HG03460 (cell line): Measurements from ENCODE around the gene RTP3.
"Not testable (repeated sequence)": the region's sequence is repeated elsewhere in the genome, so short reads cannot be mapped to it uniquely, and the experiment has no call there.

Experiments
- ATAC-seq: cut with Tn5 transposase; IDR thresholded peaks from one replicate; pipeline ENCODE4 v1.9.1; 2021; ENCODE audit not compliant: unreplicated experiment

The RTP3 gene

GRCh38 chr3:46490338-46491084 lies 7.3 kb upstream of the RTP3 start:
- no peak for ATAC-seq

GRCh38 chr3:46491089-46492070 lies 6.4 kb upstream of the RTP3 start:
- ATAC-seq = no peak

- ATAC-seq = no peak
Observed at GRCh38 chr3:46492890-46493547, 4.8 kb upstream of the RTP3 start.

GRCh38 chr3:46494491-46494890 lies 3.3 kb upstream of the RTP3 start:
- ATAC-seq = not testable (repeated sequence)

- ATAC-seq = no peak
Observed at GRCh38 chr3:46495901-46496456, 1.8 kb upstream of the RTP3 start.

GRCh38 chr3:46496746-46497555 lies 825 bp upstream of the RTP3 start:
- no peak for ATAC-seq

- no peak for ATAC-seq
Observed at GRCh38 chr3:46498916-46499519, 1.2 kb downstream of the RTP3 start.

- ATAC-seq = no peak
Observed at GRCh38 chr3:46500656-46501635, 3.2 kb downstream of the RTP3 start.

- no peak for ATAC-seq
Observed at GRCh38 chr3:46501702-46502101, 3.9 kb downstream of the RTP3 start.

GRCh38 chr3:46503200-46503874 lies 5.6 kb downstream of the RTP3 start:
- no peak for ATAC-seq

- no peak for ATAC-seq
Observed at GRCh38 chr3:46504789-46505188, 7.0 kb downstream of the RTP3 start.

- no peak for ATAC-seq
Observed at GRCh38 chr3:46505953-46506352, 8.2 kb downstream of the RTP3 start.

GRCh38 chr3:46506526-46506925 lies 8.8 kb downstream of the RTP3 start:
- ATAC-seq = no peak

GRCh38 chr3:46508850-46509591 lies 11.2 kb downstream of the RTP3 start:
- no peak for ATAC-seq

GRCh38 chr3:46509661-46510187 lies 11.9 kb downstream of the RTP3 start:
- ATAC-seq = no peak

- no peak for ATAC-seq
Observed at GRCh38 chr3:46512191-46512749, 14.5 kb downstream of the RTP3 start.

- ATAC-seq = no peak
Observed at GRCh38 chr3:46516521-46516920, 18.7 kb downstream of the RTP3 start.
